GM21423 (cell line): ENCODE measurements around the gene SCYGR5.
A peak's percentile ranks its signal among the peaks of the same experiment; 100 is the strongest.
"Not testable (repeated sequence)": the region's sequence is repeated elsewhere in the genome, so short reads cannot be mapped to it uniquely, and the experiment has no call there.

Experiments used
- ATAC-seq: cut with Tn5 transposase; IDR thresholded peaks from one replicate; pipeline ENCODE4 v1.9.1; 2021; ENCODE audit warnings: mild to moderate bottlenecking, moderate library complexity; ENCODE audit not compliant: unreplicated experiment

The SCYGR5 gene

GRCh38 chr2:227666631-227667170, at the start of gene SCYGR5:
SCYGR5 (plus strand) TSS chr2:227666804; CDS start chr2:227666804, 0 bp downstream.
- not testable (repeated sequence) for ATAC-seq

GRCh38 chr2:227617316-227618230, 49.0 kb upstream of the SCYGR5 start, which contains the start of gene SCYGR4:
SCYGR4 (plus strand) TSS chr2:227617498; CDS start chr2:227617498, 0 bp downstream.
- ATAC-seq, result no peak

GRCh38 chr2:227623226-227623625, 43.4 kb upstream of the SCYGR5 start:
- no peak for ATAC-seq

- ATAC-seq, result no peak
Measured at GRCh38 chr2:227625420-227625819, 41.2 kb upstream of the SCYGR5 start.

GRCh38 chr2:227626580-227627151, 39.9 kb upstream of the SCYGR5 start:
- ATAC-seq, result no peak

- ATAC-seq, result peak; percentile 69
Measured at GRCh38 chr2:227627769-227628168, 38.8 kb upstream of the SCYGR5 start.

- no peak for ATAC-seq
Measured at GRCh38 chr2:227629435-227629834, 37.2 kb upstream of the SCYGR5 start.

- no peak for ATAC-seq
Measured at GRCh38 chr2:227630322-227630721, 36.3 kb upstream of the SCYGR5 start.

GRCh38 chr2:227632827-227633226, 33.8 kb upstream of the SCYGR5 start:
- no peak for ATAC-seq

- no peak for ATAC-seq
Measured at GRCh38 chr2:227634201-227634600, 32.4 kb upstream of the SCYGR5 start.

- ATAC-seq, result no peak
Measured at GRCh38 chr2:227642656-227643055, 23.9 kb upstream of the SCYGR5 start.

GRCh38 chr2:227643990-227644551, 22.5 kb upstream of the SCYGR5 start:
- ATAC-seq, result no peak

GRCh38 chr2:227653419-227653818, 13.2 kb upstream of the SCYGR5 start:
- ATAC-seq, result no peak

GRCh38 chr2:227654426-227654825, 12.2 kb upstream of the SCYGR5 start:
- ATAC-seq, result no peak

GRCh38 chr2:227655454-227655853, 11.2 kb upstream of the SCYGR5 start:
- no peak for ATAC-seq

- ATAC-seq, result no peak
Measured at GRCh38 chr2:227657199-227657845, 9.3 kb upstream of the SCYGR5 start.

- ATAC-seq, result no peak
Measured at GRCh38 chr2:227661025-227661649, 5.5 kb upstream of the SCYGR5 start.

- no peak for ATAC-seq
Measured at GRCh38 chr2:227661827-227662226, 4.8 kb upstream of the SCYGR5 start.

GRCh38 chr2:227665189-227665940, 1.2 kb upstream of the SCYGR5 start:
- ATAC-seq, result no peak
